GM06990 (cell line): ENCODE results near the gene KRT34.

Source experiments
- DNase-seq: peaks from one replicate; pipeline ENCODE4 v3.0.0-alpha.2; 2011; ENCODE audit not compliant: insufficient read length; ENCODE audit errors: extremely low read depth
- H3K27me3 ChIP-seq: replicated peaks from 2 replicates; pipeline ENCODE4 v1.6.0; 2011; ENCODE audit warnings: low read length; ENCODE audit not compliant: control insufficient read depth, insufficient read depth
- H3K36me3 ChIP-seq: 2 replicates; pipeline ENCODE4 v1.5.1; 2011; ENCODE audit warnings: low read length; ENCODE audit not compliant: control insufficient read depth, insufficient read depth
- H3K4me3 ChIP-seq: replicated peaks from 2 replicates; pipeline ENCODE4 v1.5.1; 2011; ENCODE audit warnings: low read depth, mild to moderate bottlenecking, control low read depth, low read length
- CTCF ChIP-seq: IDR thresholded peaks from 2 replicates; pipeline ENCODE4 v1.5.1; 2011; ENCODE audit warnings: low read length, control low read depth, mild to moderate bottlenecking, inconsistent platforms; ENCODE audit not compliant: insufficient read depth, poor library complexity, severe bottlenecking

Gene KRT34

DNA sequence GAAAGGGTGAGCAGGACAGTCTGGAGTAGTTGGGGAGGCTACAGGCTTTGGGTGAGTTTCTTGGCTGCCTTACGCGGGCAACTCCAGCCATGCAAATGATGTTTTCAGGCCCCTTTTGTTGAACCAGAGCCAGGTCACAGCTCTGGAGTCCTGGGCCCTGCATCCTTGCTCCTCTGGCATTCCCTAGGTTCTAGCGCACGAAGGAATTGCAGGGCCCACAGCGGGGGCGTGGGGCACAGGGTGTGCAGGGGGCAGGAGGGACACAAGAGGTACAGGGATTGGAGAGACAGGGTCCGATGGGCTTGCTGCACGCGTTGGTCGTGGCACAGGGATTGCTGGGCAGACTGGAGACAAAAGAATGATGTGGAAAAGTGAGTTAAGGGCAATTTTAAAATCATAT, 11.7 kb upstream of the KRT34 start:
- Histone ChIP-seq H3K4me3 (no peak overlapping the region), H3K36me3 (no peaks in the 10 kb centered on the region), H3K27me3 (no peaks in the 10 kb centered on the region)
- no peak for DNase-seq
- TF ChIP-seq CTCF, result no peak

- no peak for DNase-seq
- TF ChIP-seq CTCF, result no peak
- no peaks in the 10 kb centered on the region for H3K27me3 ChIP-seq
- H3K36me3 ChIP-seq, result no peaks in the 10 kb centered on the region
- H3K4me3 ChIP-seq, result no peak overlapping the region
Measured at GRCh38 chr17:41393294-41393693, 11.2 kb upstream of the KRT34 start.

- Histone ChIP-seq H3K27me3 (no peaks in the 10 kb centered on the region), H3K4me3 (no peak overlapping the region), H3K36me3 (no peaks in the 10 kb centered on the region)
- no peak for TF ChIP-seq CTCF
- DNase-seq, result no peak
Measured at GRCh38 chr17:41392278-41392677, 10.2 kb upstream of the KRT34 start.

- no peaks in the 10 kb centered on the region for H3K36me3 ChIP-seq
- DNase-seq, result no peak
- no peak for TF ChIP-seq CTCF
- no peaks in the 10 kb centered on the region for H3K27me3 ChIP-seq
- H3K4me3 ChIP-seq, result no peak overlapping the region
Measured at GRCh38 chr17:41391535-41391934, 9.4 kb upstream of the KRT34 start.

- Histone ChIP-seq H3K4me3 (no peak overlapping the region), H3K27me3 (no peaks in the 10 kb centered on the region), H3K36me3 (no peaks in the 10 kb centered on the region)
- no peak for TF ChIP-seq CTCF
- no peak for DNase-seq
Measured at GRCh38 chr17:41390411-41390938, 8.4 kb upstream of the KRT34 start.

DNA sequence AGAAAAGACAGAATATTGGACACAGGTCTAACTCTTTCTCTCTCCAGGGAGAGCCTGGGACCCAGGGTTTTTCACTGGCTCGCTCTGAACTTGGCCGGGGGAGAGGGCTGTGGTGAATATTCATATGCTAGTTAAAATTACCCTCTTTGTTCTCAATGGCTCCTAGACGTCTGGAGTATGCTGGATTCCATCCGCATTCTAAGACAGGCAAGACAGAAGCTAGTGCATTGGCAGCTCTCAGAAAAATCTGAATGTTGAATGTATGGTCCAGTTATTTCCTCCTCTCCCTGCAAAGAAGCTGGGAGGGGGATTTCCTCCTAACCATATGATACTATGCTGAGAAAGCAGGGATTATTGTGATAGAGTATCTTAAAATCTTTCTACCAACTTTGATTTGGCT, 5.6 kb upstream of the KRT34 start:
- no peaks in the 10 kb centered on the region for H3K27me3 ChIP-seq
- DNase-seq, result no peak
- H3K36me3 ChIP-seq, result no peaks in the 10 kb centered on the region
- TF ChIP-seq CTCF, result no peak
- H3K4me3 ChIP-seq, result no peak overlapping the region
